ENCODE results near the gene KCNQ4.

- no peak for TF ChIP-seq SUZ12 (IDR thresholded peaks at IDR 0.05)
- no peak for TF ChIP-seq FOXA1 (IDR thresholded peaks at IDR 0.05)
- TF ChIP-seq PKNOX1 (IDR thresholded peaks at IDR 0.05), result no peak
- no peak for TF ChIP-seq FOXM1 (IDR thresholded peaks at IDR 0.05; ENCODE audit: borderline replicate concordance)
- no peak for TF ChIP-seq SP1 (IDR thresholded peaks at IDR 0.05)
- no peak for TF ChIP-seq ARNT (IDR thresholded peaks at IDR 0.05)
- TF ChIP-seq HDGF (IDR thresholded peaks at IDR 0.05; ENCODE audit: borderline replicate concordance), result no peak
- no peak for TF ChIP-seq ZNF384 (IDR thresholded peaks at IDR 0.05)
- no peak for TF ChIP-seq NFRKB (IDR thresholded peaks at IDR 0.05)
- TF ChIP-seq ELF4 (IDR thresholded peaks at IDR 0.05), result no peak
- no peak for TF ChIP-seq TARDBP (IDR thresholded peaks at IDR 0.05)
- no peak for TF ChIP-seq BHLHE40 (IDR thresholded peaks at IDR 0.05; ENCODE audit: borderline replicate concordance)
Measured at GRCh38 chr1:40808909-40809308, 25.3 kb downstream of the KCNQ4 start.

All from HEK293T (cell line).